Mammary epithelial cell (primary cell): ENCODE results near the gene PARP3.

Source experiments
- CTCF ChIP-seq, 2 donors: IDR thresholded peaks in 1 of 2; conservative IDR thresholded peaks in 1 of 2; 2 replicates each; pipeline ENCODE4 v1.5.1; 2011 to 2012; ENCODE audit warnings: inconsistent platforms in 2 of 2, low read length in 2 of 2, mild to moderate bottlenecking in 2 of 2, control low read depth in 1 of 2, low read depth in 1 of 2; ENCODE audit not compliant: insufficient read depth in 1 of 2; ENCODE audit errors: extremely low read depth in 1 of 2
- EZH2 ChIP-seq: IDR thresholded peaks from 2 replicates; pipeline ENCODE4 v1.6.1; 2012; ENCODE audit warnings: low read length, inconsistent platforms, borderline replicate concordance

GRCh38 chr3:51970606-51971300 lies 28.6 kb downstream of the PARP3 start:
- no peak for TF ChIP-seq CTCF (conservative IDR thresholded peaks at IDR 0.05 in 1 of 2, IDR thresholded peaks at IDR 0.05 in 1 of 2; ENCODE audit: extremely low read depth in 1 of 2, insufficient read depth in 1 of 2, low read depth in 1 of 2, low read length in 2 of 2)
- no peak for TF ChIP-seq EZH2
